Urothelium cell line (cell line): ENCODE measurements around the gene C21orf58.
A peak's percentile ranks its signal among the peaks of the same experiment; 100 is the strongest.

Experiments used
- DNase-seq: peaks from one replicate; pipeline ENCODE4 v3.0.0; 2011; ENCODE audit warnings: low spot score, mixed read lengths
- FAIRE-seq: peaks from 2 replicates; lab custom pipeline; 2011; peaks lifted over from hg19 to GRCh38; lab: Jason Lieb, UNC

Gene C21orf58

DNA sequence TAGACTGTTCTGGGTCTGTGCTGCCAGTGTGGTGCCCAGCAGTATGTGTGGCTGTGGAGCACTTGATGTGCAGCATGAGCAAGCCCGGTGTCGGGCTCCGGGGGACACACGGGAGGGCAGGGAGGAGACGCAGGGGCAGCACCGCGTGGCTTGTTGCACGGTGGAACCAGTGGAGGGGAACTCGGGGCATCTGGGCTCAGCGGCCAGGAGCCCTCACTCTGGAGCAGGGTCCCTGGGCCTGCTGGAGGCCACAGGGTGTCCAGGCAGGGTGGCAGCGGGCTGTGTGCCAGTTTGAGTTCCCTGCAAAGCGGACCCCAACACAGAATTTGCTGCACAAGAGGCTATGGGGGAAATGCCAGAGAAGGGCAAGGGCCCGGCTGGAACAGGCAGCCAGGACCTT is 30.8 kb upstream of the C21orf58 start:
- no peak for FAIRE-seq
- no peak for DNase-seq

DNA sequence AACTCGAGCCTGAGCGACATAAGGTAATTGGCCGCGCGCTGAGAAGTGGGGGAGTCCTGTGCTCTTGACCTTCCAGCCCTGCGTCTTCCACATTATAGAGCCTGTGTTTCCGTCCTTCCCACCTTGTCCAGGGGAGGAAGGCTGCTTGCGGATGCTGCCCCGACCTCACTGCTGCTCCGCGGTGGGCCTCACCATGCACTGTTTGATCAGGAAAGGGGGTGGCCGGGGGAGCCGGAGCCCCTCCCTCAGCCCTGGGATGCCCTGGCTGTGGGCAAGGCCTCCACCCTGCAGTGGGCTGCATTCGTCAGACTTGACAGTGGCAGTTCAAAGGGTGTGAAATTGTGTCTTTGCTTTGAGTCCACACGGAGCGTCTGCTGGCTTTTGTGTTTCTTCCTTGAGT is 30.4 kb upstream of the C21orf58 start:
- DNase-seq (no peak), FAIRE-seq (no peak)

- DNase-seq (no peak), FAIRE-seq (no peak)
These were observed 29.2 kb upstream of the C21orf58 start for GRCh38 chr21:46352913-46353312.

- FAIRE-seq, result no peak
- DNase-seq, result no peak
These were observed 28.5 kb upstream of the C21orf58 start for GRCh38 chr21:46352164-46352515.

- DNase-seq, result no peak
- FAIRE-seq, result no peak
These were observed 27.9 kb upstream of the C21orf58 start for GRCh38 chr21:46351476-46352163.

DNA sequence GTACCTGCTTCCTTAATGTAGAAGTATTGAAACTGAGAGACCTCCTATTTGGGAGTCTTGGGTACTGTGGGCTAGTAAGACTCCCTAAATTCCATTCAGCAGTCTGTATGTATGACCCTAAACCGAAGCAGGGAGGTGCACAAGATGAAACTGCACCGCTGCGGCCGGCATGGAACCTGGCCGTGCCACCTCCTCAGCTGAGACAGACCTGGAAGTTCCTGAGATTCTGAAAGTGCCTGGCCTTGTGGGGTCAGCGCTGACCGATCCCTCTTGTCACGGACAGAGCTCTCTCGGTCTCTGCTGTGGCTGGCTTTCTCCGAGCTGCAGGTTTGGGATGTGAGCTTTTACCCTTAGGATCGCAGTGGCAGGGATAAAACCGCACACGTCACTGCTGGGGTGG is 27.3 kb upstream of the C21orf58 start:
- DNase-seq (no peak), FAIRE-seq (no peak)

DNA sequence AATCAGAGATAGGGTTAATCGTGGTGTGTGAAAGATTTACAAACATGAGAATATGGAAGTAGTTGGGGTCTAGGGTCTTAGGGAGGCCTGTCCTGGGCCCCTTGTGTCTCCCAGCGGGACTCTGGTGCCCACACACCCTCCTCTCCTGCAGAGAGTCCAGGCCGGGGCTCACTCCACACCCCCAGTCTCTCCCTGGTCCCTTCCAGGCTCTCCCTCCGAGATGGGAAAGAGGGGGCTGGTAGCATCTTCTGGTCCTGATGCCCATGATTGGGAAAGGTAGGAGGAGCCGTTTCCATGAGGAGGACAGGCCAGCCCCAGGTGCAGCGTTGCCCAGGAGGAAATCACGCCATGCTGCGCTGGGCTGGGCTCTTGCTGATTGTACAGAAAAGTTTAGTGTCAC is 26.9 kb upstream of the C21orf58 start:
- no peak for FAIRE-seq
- DNase-seq, result no peak

DNA sequence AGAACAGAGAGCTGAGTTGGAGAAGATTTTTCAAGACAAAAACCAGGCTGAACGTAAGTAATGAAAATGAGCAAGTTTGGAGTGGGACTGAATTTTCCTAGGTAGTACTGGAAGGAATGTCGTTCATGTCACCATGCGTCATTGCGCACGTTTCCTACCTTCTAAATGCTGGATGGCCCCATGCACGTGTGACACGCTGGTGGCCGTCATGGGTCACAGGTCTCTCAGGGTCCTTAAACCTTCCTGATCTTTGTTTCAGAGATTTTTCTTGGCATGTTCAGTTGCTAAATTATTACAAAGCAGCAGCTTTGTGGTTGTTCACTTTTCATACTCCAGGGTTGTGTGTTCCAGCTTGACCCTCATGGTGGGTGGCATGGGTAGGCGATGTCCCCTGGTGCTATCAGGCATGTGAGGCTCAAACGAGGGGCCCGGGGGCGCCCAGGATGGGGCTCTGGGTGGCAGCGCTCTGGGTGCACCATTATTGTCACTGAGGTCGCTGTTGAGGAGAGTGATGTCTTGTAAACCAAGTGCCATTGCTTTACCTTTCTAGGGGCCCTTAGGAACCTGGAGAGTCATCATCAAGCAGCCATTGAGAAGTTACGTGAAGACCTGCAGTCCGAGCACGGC is 25.6 kb upstream of the C21orf58 start:
- DNase-seq (no peak), FAIRE-seq (no peak)

DNA sequence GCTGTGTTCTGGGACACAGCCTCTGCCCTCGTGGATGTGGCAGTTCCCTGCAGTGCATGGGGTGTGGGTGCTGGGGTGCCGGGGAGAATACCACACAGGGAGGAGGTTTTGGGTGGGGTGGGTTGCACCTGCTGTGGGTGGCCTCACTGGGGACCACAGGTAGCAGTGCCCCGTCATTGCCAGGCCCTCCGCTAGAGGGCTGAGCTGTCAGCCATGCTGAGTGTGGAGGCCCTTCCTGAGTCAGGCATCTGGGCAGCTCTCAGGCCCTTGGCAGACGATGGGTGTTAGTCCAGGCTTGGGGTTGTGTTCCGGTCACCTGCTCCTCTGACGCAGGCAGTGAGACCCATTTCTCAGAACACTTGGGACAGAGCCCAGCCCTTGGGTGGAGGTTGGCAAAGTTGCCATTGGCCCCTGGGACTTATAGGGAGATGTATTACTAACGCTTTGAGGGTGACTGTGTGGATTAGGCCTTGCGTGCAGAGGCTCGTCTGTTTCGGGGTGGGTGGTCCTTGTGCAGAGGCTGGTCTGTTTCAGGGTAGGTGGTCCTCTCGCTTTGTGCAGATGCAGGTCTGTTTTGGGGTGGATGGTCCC is 24.2 kb upstream of the C21orf58 start:
- FAIRE-seq (no peak), DNase-seq (no peak)

- FAIRE-seq, result no peak
These were observed 23.5 kb upstream of the C21orf58 start for GRCh38 chr21:46347203-46347550.

DNA sequence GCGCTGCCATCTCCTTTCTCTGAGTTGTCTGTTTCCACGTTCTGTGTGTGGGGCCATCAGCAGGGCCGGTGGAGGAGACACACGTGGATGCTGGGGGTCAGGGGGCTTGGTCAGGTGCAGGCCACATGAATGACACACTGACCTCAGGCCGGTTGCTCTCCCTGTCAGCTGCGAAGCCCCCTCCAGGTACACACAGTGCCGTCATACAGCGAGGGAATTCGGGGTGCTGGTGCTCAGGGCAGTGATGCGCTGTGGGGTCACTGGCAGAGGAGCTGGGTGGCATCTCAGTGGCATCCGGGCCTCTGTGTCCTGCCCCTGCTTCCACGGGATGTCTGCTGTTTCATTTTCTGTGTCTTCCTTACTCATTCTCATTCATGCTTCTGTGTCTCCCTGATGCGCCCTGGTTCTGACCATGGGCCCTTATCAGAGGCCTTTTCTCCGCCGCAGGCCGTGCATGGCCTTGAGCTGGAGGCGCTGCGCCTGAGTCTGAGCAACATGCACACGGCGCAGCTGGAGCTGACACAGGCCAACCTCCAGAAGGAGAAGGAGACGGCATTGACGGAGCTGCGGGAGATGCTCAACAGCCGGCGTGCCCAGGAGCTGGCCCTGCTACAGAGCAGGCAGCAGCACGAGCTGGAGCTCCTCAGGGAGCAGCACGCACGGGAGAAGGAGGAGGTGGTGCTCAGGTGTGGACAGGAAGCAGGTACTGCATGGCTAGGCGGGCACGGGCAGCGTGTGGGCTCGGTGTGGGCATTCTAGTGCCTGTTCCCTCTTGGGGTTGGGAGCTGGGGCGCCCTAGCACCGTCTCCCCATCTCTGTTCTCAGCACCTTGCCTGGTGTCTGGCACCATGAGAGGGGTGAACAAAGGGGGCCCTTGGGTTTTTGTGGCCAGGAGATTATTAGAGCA is 22.9 kb upstream of the C21orf58 start:
- no peak for FAIRE-seq
- DNase-seq, result no peak

More at GRCh38 chr21:46347203-46347550, 23.5 kb upstream of the C21orf58 start:
- no peak for DNase-seq

GRCh38 chr21:46345861-46346260 is 22.2 kb upstream of the C21orf58 start:
- DNase-seq (no peak), FAIRE-seq (peak; percentile 37)

GRCh38 chr21:46344219-46344915 is 20.7 kb upstream of the C21orf58 start:
- FAIRE-seq, result no peak
- no peak for DNase-seq

DNA sequence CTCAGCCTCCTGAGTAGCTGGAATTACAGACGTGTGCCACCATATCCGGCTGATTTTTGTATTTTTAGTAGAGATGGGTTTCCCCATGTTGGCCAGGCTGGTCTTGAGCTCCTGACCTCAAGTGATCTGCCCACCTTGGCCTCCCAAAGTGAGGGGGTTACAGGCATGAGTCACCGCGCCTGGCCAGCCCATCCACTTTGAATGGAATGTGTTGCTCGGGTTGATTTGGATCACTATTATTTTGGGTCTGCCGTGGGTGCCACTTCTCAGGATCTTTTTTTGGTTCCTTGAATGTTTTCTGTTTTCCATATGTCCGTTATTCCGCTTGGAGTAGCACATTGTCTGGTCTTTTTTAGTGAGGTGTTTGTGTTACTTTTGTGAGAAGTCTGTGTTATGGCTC is 17.3 kb upstream of the C21orf58 start:
- no peak for FAIRE-seq
- no peak for DNase-seq

GRCh38 chr21:46336603-46337002 is 12.9 kb upstream of the C21orf58 start:
- DNase-seq (no peak), FAIRE-seq (no peak)

DNA sequence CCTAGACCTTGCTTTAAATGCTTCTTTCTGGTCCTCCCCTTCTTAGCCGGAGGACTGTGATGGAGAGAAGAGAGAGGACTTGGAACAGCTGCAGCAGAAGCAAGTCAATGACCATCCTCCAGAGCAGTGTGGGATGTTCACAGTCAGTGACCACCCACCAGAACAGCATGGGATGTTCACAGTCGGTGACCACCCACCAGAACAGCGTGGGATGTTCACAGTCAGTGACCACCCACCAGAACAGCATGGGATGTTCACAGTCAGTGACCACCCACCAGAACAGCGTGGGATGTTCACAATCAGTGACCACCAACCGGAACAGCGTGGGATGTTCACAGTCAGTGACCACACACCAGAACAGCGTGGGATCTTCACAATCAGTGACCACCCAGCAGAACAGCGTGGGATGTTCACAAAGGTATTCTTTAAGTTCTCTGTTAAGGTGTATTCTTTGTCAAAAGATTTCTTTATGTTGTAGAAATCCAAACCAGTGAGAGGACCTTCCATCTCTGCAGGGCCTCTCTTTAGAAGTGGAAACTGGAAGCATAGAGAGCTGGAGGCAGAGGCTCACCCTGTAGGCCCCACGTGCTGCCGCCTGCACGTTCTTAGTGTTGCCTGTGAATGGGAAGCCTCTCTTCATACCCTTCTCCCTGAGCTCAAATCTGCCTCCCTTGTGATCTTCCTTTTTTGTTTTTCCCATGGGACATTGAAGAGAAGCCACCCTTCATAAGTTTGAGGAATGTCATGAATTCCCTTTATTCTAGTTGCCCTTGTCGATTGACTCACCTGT is 10.9 kb upstream of the C21orf58 start:
- peak; percentile 50 for FAIRE-seq
- no peak for DNase-seq

- DNase-seq (no peak), FAIRE-seq (no peak)
These were observed 6.1 kb upstream of the C21orf58 start for GRCh38 chr21:46329796-46330195.

DNA sequence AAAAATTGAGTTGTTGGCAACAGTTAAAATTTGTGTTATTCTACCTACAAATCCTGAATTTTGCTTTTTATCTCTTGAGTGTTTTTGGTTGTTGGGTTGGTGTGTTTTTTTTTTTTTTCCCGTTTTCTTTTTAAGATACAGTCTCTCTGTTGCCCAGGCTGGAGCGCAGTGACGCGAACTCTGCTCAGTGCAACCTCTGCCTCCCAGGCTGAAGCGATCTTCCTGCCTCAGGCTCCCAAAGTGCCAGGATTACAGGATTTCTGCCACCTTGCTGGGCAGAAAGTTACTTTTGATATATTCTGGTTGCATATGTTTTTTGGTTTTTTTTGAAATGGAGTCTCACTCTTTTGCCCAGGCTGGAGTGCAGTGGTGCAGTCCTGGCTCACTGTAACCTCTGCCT is 4.5 kb upstream of the C21orf58 start:
- no peak for FAIRE-seq

GRCh38 chr21:46327711-46328110 is 4.0 kb upstream of the C21orf58 start:
- no peak for DNase-seq
- FAIRE-seq, result no peak

More for the DNA sequence above, 4.5 kb upstream of the C21orf58 start:
- DNase-seq, result no peak

GRCh38 chr21:46326110-46326703 is 2.5 kb upstream of the C21orf58 start:
- FAIRE-seq (no peak), DNase-seq (no peak)
